ENCODE measurements around the gene IRF2BPL. TPM values are rescaled to one million over a fixed set of nuclear protein-coding genes. Genes with fewer than 3 reads are reported as not detected.

IRF2BPL gene
- total and polyA plus RNA-seq, 8 donors, result 5.3 to 43.6 (median 21.7) TPM

- no peaks in the 10 kb centered on the region for H3K36me3 ChIP-seq
- no peak overlapping the region for H3K27ac ChIP-seq
- no peaks in the 10 kb centered on the region for H3K27me3 ChIP-seq
- TF ChIP-seq CTCF (IDR thresholded peaks at IDR 0.05), result no peak
- TF ChIP-seq POLR2AphosphoS5 (IDR thresholded peaks at IDR 0.05), result no peak
- no peak for TF ChIP-seq POLR2A (IDR thresholded peaks at IDR 0.05)
- TF ChIP-seq EP300 (IDR thresholded peaks at IDR 0.05), result no peak
- DNase-seq, result no peak
- WGBS, 5 donors, result 42 to 66% (median 52%) methylated on average over 4 to 7 of the region's 7 CpGs
- no peak overlapping the region for H3K4me3 ChIP-seq
- peaks cover 0 to 17% (median 3%) of the 10 kb centered on the region in 4 donors for H3K4me1 ChIP-seq
- intact Hi-C loops (cut with DNase I; ENCODE audit: low total_unique reads), result no loop called here
- no peaks in the 10 kb centered on the region for H3K9me3 ChIP-seq
Observed at GRCh38 chr14:76976240-76977005, 52.1 kb downstream of the IRF2BPL start.

- 50 to 80% (median 60%) methylated on average over 4 of the region's 4 CpGs for WGBS, 5 donors
- Histone ChIP-seq H3K9me3 (no peaks in the 10 kb centered on the region), H3K4me3 (no peak overlapping the region), H3K36me3 (no peaks in the 10 kb centered on the region), H3K4me1 (peaks cover 0 to 23% (median 4%) of the 10 kb centered on the region in 4 donors), H3K27me3 (no peaks in the 10 kb centered on the region), H3K27ac (no peak overlapping the region)
- intact Hi-C loops (cut with DNase I; ENCODE audit: low total_unique reads), result no loop called here
- peak in 1 of 2 donors; percentile 27 for DNase-seq
- TF ChIP-seq POLR2AphosphoS5 (IDR thresholded peaks at IDR 0.05) (no peak), EP300 (IDR thresholded peaks at IDR 0.05) (no peak), CTCF (IDR thresholded peaks at IDR 0.05) (no peak), POLR2A (IDR thresholded peaks at IDR 0.05) (no peak)
Observed at GRCh38 chr14:76975812-76976211, 52.7 kb downstream of the IRF2BPL start.

- no peaks in the 10 kb centered on the region for H3K36me3 ChIP-seq
- no peak overlapping the region for H3K27ac ChIP-seq
- H3K4me1 ChIP-seq, result peaks cover 0 to 27% (median 4%) of the 10 kb centered on the region in 4 donors
- H3K9me3 ChIP-seq, result no peaks in the 10 kb centered on the region
- H3K27me3 ChIP-seq, result no peaks in the 10 kb centered on the region
- intact Hi-C loops (cut with DNase I; ENCODE audit: low total_unique reads), result no loop called here
- 87 to 92% (median 89%) methylated on average over 8 of the region's 8 CpGs for WGBS, 5 donors
- DNase-seq, result no peak
- TF ChIP-seq CTCF (IDR thresholded peaks at IDR 0.05) (no peak), POLR2A (IDR thresholded peaks at IDR 0.05) (no peak), EP300 (IDR thresholded peaks at IDR 0.05) (no peak), POLR2AphosphoS5 (IDR thresholded peaks at IDR 0.05) (no peak)
- H3K4me3 ChIP-seq, result no peak overlapping the region
Observed at GRCh38 chr14:76975051-76975450, 53.5 kb downstream of the IRF2BPL start.

Other genes with a start within 250 kb of the IRF2BPL start
- gene ANGEL1, start 215.8 kb downstream of the IRF2BPL start, total RNA-seq, result 10 to 100 TPM in 4 of 5 donors, 1 to 10 TPM in 1; 7.8 to 32.6 (median 18.0) TPM
- gene ANGEL1, start 215.8 kb downstream of the IRF2BPL start, polyA plus RNA-seq, result 1 to 10 TPM; 2.3 to 4.5 (median 4.2) TPM
- not detected for gene LRRC74A, start 202.3 kb downstream of the IRF2BPL start, total RNA-seq
- not detected for gene LRRC74A, start 202.3 kb downstream of the IRF2BPL start, polyA plus RNA-seq
- 10 to 100 TPM; 12.7 to 81.1 (median 32.2) TPM for gene CIPC, start 69.5 kb upstream of the IRF2BPL start, total RNA-seq
- 10 to 100 TPM in 1 of 3 donors, 1 to 10 TPM in 2; 6.0 to 10.6 (median 6.1) TPM for gene CIPC, start 69.5 kb upstream of the IRF2BPL start, polyA plus RNA-seq
- gene ZDHHC22, start 113.1 kb upstream of the IRF2BPL start, total RNA-seq, result under 1 TPM in 1 of 5 donors, not detected in 4; 0.18 TPM
- under 1 TPM in 1 of 3 donors, not detected in 2; 0.08 TPM for gene ZDHHC22, start 113.1 kb upstream of the IRF2BPL start, polyA plus RNA-seq
- 1 to 10 TPM in 2 of 5 donors, under 1 TPM in 2, not detected in 1; 0.14 to 8.8 (median 2.7) TPM for gene TMEM63C, start 153.1 kb upstream of the IRF2BPL start, total RNA-seq
- gene TMEM63C, start 153.1 kb upstream of the IRF2BPL start, polyA plus RNA-seq, result 1 to 10 TPM in 1 of 3 donors, under 1 TPM in 1, not detected in 1; 0.31 to 2.1 TPM
- 10 to 100 TPM in 1 of 5 donors, 1 to 10 TPM in 2, under 1 TPM in 1, not detected in 1; 0.18 to 47.2 (median 5.6) TPM for gene NGB, start 242.5 kb upstream of the IRF2BPL start, total RNA-seq
- gene NGB, start 242.5 kb upstream of the IRF2BPL start, polyA plus RNA-seq, result under 1 TPM in 1 of 3 donors, not detected in 2; 0.53 TPM